ENCODE results near the gene FNDC3B. TPM values are rescaled to one million over a fixed set of nuclear protein-coding genes. Genes with fewer than 3 reads are reported as not detected.

FNDC3B gene
- total RNA-seq, 2 donors from 2014 or later: 17.6 to 17.9 TPM

GRCh38 chr3:172111163-172111562 lies 71.8 kb downstream of the FNDC3B start:
- no peaks in the 10 kb centered on the region for H3K9me3 Mint-ChIP-seq
- peaks cover 41% of the 10 kb centered on the region for H3K36me3 Mint-ChIP-seq (ENCODE audit: low read depth)
- H3K4me3 Mint-ChIP-seq: no peak overlapping the region
- no peak for ATAC-seq (replicated peaks)
- H3K4me1 Mint-ChIP-seq: peaks cover 46% of the 10 kb centered on the region
- H3K27ac Mint-ChIP-seq: no peak overlapping the region
- no peaks in the 10 kb centered on the region for H3K27me3 Mint-ChIP-seq

- H3K4me1 Mint-ChIP-seq: peaks cover 36% of the 10 kb centered on the region
- no peaks in the 10 kb centered on the region for H3K9me3 Mint-ChIP-seq
Measured at GRCh38 chr3:172112078-172112733, 72.8 kb downstream of the FNDC3B start.

DNA sequence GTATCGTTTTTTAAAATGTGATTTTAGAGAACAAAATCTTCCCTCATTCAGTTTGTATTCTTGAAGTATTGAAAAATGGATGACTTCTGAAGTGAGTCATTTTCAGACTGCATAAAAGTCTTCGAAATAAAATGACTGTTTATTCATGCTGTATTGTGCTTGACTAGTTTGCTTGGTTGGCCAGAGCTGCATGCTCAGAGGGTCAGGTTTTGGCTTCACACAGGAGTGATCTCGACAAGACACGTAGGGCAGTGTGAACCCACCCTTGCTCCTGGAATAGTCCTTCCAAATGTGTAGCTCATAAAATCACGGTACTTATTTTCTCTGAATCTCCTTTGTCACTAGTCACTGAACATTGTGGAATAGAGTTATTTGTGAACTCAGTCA lies 73.3 kb downstream of the FNDC3B start:
- Mint-ChIP-seq H3K27me3 (no peaks in the 10 kb centered on the region), H3K4me3 (no peak overlapping the region), H3K4me1 (peaks cover 31% of the 10 kb centered on the region), H3K9me3 (no peaks in the 10 kb centered on the region), H3K36me3 (ENCODE audit: low read depth) (peaks cover 43% of the 10 kb centered on the region), H3K27ac (no peak overlapping the region)
- no peak for ATAC-seq (replicated peaks)

More at GRCh38 chr3:172112078-172112733, 72.8 kb downstream of the FNDC3B start:
- H3K4me3 Mint-ChIP-seq: no peak overlapping the region
- H3K27ac Mint-ChIP-seq: no peak overlapping the region
- no peak for ATAC-seq (replicated peaks)
- H3K27me3 Mint-ChIP-seq: no peaks in the 10 kb centered on the region
- H3K36me3 Mint-ChIP-seq (ENCODE audit: low read depth): peaks cover 46% of the 10 kb centered on the region

- Mint-ChIP-seq H3K4me1 (peaks cover 27% of the 10 kb centered on the region), H3K27me3 (no peaks in the 10 kb centered on the region), H3K9me3 (no peaks in the 10 kb centered on the region), H3K36me3 (ENCODE audit: low read depth) (peaks cover 52% of the 10 kb centered on the region), H3K27ac (no peak overlapping the region), H3K4me3 (no peak overlapping the region)
- ATAC-seq (replicated peaks): no peak
Measured at GRCh38 chr3:172113710-172114109, 74.3 kb downstream of the FNDC3B start.

GRCh38 chr3:172115059-172115458 lies 75.7 kb downstream of the FNDC3B start:
- peaks cover 52% of the 10 kb centered on the region for H3K36me3 Mint-ChIP-seq (ENCODE audit: low read depth)
- ATAC-seq (replicated peaks): no peak

GRCh38 chr3:172115787-172116186 lies 76.4 kb downstream of the FNDC3B start:
- H3K9me3 Mint-ChIP-seq: no peaks in the 10 kb centered on the region
- peaks cover 17% of the 10 kb centered on the region for H3K4me1 Mint-ChIP-seq
- H3K36me3 Mint-ChIP-seq (ENCODE audit: low read depth): peaks cover 56% of the 10 kb centered on the region
- H3K4me3 Mint-ChIP-seq: no peak overlapping the region
- no peak for ATAC-seq (replicated peaks)
- no peaks in the 10 kb centered on the region for H3K27me3 Mint-ChIP-seq
- H3K27ac Mint-ChIP-seq: no peak overlapping the region

More at GRCh38 chr3:172115059-172115458, 75.7 kb downstream of the FNDC3B start:
- Mint-ChIP-seq H3K4me3 (no peak overlapping the region), H3K9me3 (no peaks in the 10 kb centered on the region), H3K4me1 (peaks cover 17% of the 10 kb centered on the region), H3K27ac (no peak overlapping the region), H3K27me3 (no peaks in the 10 kb centered on the region)

- H3K4me3 Mint-ChIP-seq: no peak overlapping the region
- no peak for ATAC-seq (replicated peaks)
Measured at GRCh38 chr3:172118019-172118418, 78.6 kb downstream of the FNDC3B start.

GRCh38 chr3:172119266-172119969 lies 80.0 kb downstream of the FNDC3B start:
- H3K4me1 Mint-ChIP-seq: peaks cover 8% of the 10 kb centered on the region
- no peaks in the 10 kb centered on the region for H3K27me3 Mint-ChIP-seq
- no peak overlapping the region for H3K4me3 Mint-ChIP-seq
- no peak for ATAC-seq (replicated peaks)
- no peaks in the 10 kb centered on the region for H3K9me3 Mint-ChIP-seq
- H3K27ac Mint-ChIP-seq: no peak overlapping the region
- peaks cover 47% of the 10 kb centered on the region for H3K36me3 Mint-ChIP-seq (ENCODE audit: low read depth)

More at GRCh38 chr3:172118019-172118418, 78.6 kb downstream of the FNDC3B start:
- Mint-ChIP-seq H3K36me3 (ENCODE audit: low read depth) (peaks cover 52% of the 10 kb centered on the region), H3K9me3 (no peaks in the 10 kb centered on the region), H3K27me3 (no peaks in the 10 kb centered on the region), H3K27ac (no peak overlapping the region), H3K4me1 (peaks cover 17% of the 10 kb centered on the region)

DNA sequence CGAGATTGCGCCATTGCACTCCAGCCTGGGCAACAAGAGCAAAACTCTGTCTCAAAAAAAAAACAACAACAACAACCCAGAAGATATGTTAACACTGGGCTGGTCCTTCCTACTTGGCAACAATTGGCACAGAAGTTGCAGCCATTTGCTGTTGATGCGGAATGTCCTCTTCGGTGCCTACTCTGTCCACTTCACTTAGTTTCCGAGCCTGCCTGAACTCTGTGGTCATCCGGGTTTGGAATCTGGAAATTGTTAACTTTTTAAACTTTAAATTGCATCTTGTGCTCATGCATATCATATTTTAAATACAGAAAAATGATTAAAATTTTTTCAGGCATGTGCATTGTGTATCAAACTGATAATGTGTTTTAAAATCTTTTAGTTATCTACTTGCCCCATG lies 81.5 kb downstream of the FNDC3B start:
- H3K4me1 Mint-ChIP-seq: peaks cover 6% of the 10 kb centered on the region
- H3K27ac Mint-ChIP-seq: no peak overlapping the region
- ATAC-seq (replicated peaks): no peak
- peaks cover 49% of the 10 kb centered on the region for H3K36me3 Mint-ChIP-seq (ENCODE audit: low read depth)
- H3K27me3 Mint-ChIP-seq: no peaks in the 10 kb centered on the region
- no peaks in the 10 kb centered on the region for H3K9me3 Mint-ChIP-seq
- H3K4me3 Mint-ChIP-seq: no peak overlapping the region

- H3K9me3 Mint-ChIP-seq: no peaks in the 10 kb centered on the region
- H3K4me3 Mint-ChIP-seq: no peak overlapping the region
- H3K27ac Mint-ChIP-seq: no peak overlapping the region
- peaks cover 14% of the 10 kb centered on the region for H3K4me1 Mint-ChIP-seq
- no peak for ATAC-seq (replicated peaks)
- H3K36me3 Mint-ChIP-seq (ENCODE audit: low read depth): peaks cover 43% of the 10 kb centered on the region
- H3K27me3 Mint-ChIP-seq: no peaks in the 10 kb centered on the region
Measured at GRCh38 chr3:172121981-172122380, 82.6 kb downstream of the FNDC3B start.

GRCh38 chr3:172124271-172124670 lies 84.9 kb downstream of the FNDC3B start:
- H3K36me3 Mint-ChIP-seq (ENCODE audit: low read depth): peaks cover 29% of the 10 kb centered on the region
- peaks cover 15% of the 10 kb centered on the region for H3K4me1 Mint-ChIP-seq
- ATAC-seq (replicated peaks): no peak
- H3K27ac Mint-ChIP-seq: no peak overlapping the region
- no peaks in the 10 kb centered on the region for H3K9me3 Mint-ChIP-seq
- no peaks in the 10 kb centered on the region for H3K27me3 Mint-ChIP-seq
- H3K4me3 Mint-ChIP-seq: no peak overlapping the region

GRCh38 chr3:172125053-172125452 lies 85.7 kb downstream of the FNDC3B start:
- Mint-ChIP-seq H3K27ac (no peak overlapping the region), H3K9me3 (no peaks in the 10 kb centered on the region), H3K36me3 (ENCODE audit: low read depth) (peaks cover 29% of the 10 kb centered on the region), H3K4me1 (peaks cover 23% of the 10 kb centered on the region), H3K4me3 (no peak overlapping the region), H3K27me3 (no peaks in the 10 kb centered on the region)
- ATAC-seq (replicated peaks): no peak

DNA sequence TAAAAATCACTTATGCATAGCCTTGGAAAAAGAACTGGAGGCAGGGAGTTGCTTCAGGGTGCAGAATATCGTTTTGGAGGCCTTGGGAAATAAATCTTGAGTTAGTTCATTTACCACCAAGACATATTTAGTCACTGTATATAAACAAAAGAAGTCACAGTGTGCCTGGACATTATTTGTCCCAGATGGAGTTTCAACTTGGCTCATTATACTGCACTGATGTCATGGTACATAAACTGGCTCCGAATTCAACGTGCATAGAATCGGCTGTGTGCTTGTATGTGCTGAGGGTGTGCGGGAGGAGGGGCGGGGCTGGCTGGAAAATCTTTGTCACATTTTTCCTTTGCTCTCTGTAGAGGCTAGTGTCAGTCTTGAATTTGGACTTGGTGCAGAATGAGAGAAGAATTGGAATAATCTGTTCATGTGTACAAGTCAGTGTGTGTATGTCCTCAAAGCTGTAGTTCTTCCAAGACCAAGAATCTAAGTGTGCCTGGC lies 86.6 kb downstream of the FNDC3B start:
- no peak for ATAC-seq (replicated peaks)
- Mint-ChIP-seq H3K4me1 (peaks cover 28% of the 10 kb centered on the region), H3K27me3 (no peaks in the 10 kb centered on the region), H3K4me3 (no peak overlapping the region), H3K9me3 (no peaks in the 10 kb centered on the region), H3K27ac (peak overlapping the region; percentile 20), H3K36me3 (ENCODE audit: low read depth) (peaks cover 25% of the 10 kb centered on the region)

DNA sequence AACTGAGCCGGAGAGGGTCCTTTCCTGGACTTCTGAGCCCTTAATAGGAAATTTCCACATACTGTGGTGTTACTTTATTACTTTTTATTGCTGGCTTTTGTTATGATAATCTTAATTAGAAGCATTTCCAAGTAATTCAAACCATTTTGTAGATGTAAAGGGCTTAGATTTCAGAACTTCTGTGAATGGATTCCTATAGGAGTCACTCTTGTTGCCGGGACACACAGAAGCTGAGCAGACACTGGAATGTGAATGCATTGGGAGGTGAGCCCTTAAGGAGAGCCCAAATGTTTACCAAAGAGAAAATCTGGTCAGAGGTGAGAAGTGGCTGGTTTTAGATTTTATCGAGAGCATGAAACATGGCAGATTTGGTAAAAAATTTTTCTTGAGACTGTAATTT lies 87.4 kb downstream of the FNDC3B start:
- Mint-ChIP-seq H3K36me3 (ENCODE audit: low read depth) (peaks cover 25% of the 10 kb centered on the region), H3K27ac (peak overlapping the region; percentile 20), H3K4me3 (no peak overlapping the region), H3K9me3 (no peaks in the 10 kb centered on the region), H3K27me3 (no peaks in the 10 kb centered on the region), H3K4me1 (peaks cover 29% of the 10 kb centered on the region)
- no peak for ATAC-seq (replicated peaks)

- peaks cover 25% of the 10 kb centered on the region for H3K36me3 Mint-ChIP-seq (ENCODE audit: low read depth)
- H3K4me1 Mint-ChIP-seq: peaks cover 33% of the 10 kb centered on the region
- H3K9me3 Mint-ChIP-seq: no peaks in the 10 kb centered on the region
- H3K27ac Mint-ChIP-seq: peak overlapping the region; percentile 20
- ATAC-seq (replicated peaks): no peak
- H3K4me3 Mint-ChIP-seq: no peak overlapping the region
- H3K27me3 Mint-ChIP-seq: no peaks in the 10 kb centered on the region
Measured at GRCh38 chr3:172127141-172127540, 87.8 kb downstream of the FNDC3B start.
